Measurements from ENCODE around the gene REEP6. TPM values are rescaled to one million over a fixed set of nuclear protein-coding genes. Genes with fewer than 3 reads are reported as not detected.
"Not testable (repeated sequence)": the region's sequence is repeated elsewhere in the genome, so short reads cannot be mapped to it uniquely, and the experiment has no call there.

REEP6 gene
- total and polyA plus RNA-seq, 2 experiments from 2014 or later = 3.0 to 4.3 TPM

DNA sequence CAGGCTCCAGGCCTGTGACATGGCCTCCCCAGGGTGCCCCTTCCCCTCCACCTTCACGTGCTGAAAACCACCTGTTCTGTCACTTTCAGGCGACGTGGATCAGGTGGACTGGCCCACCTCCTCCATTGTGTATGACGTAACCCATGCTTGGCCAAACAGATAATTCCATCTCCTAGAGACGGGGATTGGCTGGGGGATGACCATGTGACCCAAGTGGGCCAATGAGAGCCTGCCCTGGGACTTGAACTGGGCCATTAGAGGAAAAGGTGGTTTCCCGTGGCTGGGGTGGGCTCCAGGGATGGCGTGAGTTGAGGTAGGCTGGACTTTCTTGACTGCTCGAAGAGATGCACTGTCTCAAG lies 25.4 kb downstream of the REEP6 start:
- no peak overlapping the region for H3K4me3 ChIP-seq
- H3K9me3 ChIP-seq (ENCODE audit: low read depth) = no peaks in the 10 kb centered on the region
- no peaks in the 10 kb centered on the region for H3K9me2 ChIP-seq (ENCODE audit: insufficient read depth)
- H3K79me2 ChIP-seq (ENCODE audit: insufficient read depth) = peaks cover 7% of the 10 kb centered on the region; the same call in 1 of the 2 replicates
- no peak for TF ChIP-seq EZH2phosphoT487 (IDR thresholded peaks at IDR 0.05; ENCODE audit: insufficient read depth, low read depth)
- TF ChIP-seq EZH2 (IDR thresholded peaks at IDR 0.05; ENCODE audit: insufficient read depth, poor library complexity, severe bottlenecking) = no peak
- H3K4me2 ChIP-seq (ENCODE audit: unreplicated experiment) = no peak overlapping the region
- H3K4me1 ChIP-seq (ENCODE audit: insufficient read depth) = no peaks in the 10 kb centered on the region
- in situ Hi-C loops (cut with MboI) = no loop called here
- no peaks in the 10 kb centered on the region for H4K20me1 ChIP-seq (ENCODE audit: insufficient read depth)
- DNase-seq = no peak
- 68 to 71% methylated on average over 8 of the region's 8 CpGs for WGBS, 2 experiments (ENCODE audit: low coverage in 1 of 2, low lambda C conversion rate in 2 of 2, missing lambda C conversion rate in 2 of 2)
- no peaks in the 10 kb centered on the region for H3F3A ChIP-seq (ENCODE audit: insufficient read depth)
- H2AFZ ChIP-seq = no peak overlapping the region
- no peak overlapping the region for H3K27ac ChIP-seq
- H3K27me3 ChIP-seq (replicated peaks; ENCODE audit: insufficient read depth) = no peaks in the 10 kb centered on the region
- no peak overlapping the region for H3K9ac ChIP-seq
- no peaks in the 10 kb centered on the region for H3K36me3 ChIP-seq (ENCODE audit: low read depth)

DNA sequence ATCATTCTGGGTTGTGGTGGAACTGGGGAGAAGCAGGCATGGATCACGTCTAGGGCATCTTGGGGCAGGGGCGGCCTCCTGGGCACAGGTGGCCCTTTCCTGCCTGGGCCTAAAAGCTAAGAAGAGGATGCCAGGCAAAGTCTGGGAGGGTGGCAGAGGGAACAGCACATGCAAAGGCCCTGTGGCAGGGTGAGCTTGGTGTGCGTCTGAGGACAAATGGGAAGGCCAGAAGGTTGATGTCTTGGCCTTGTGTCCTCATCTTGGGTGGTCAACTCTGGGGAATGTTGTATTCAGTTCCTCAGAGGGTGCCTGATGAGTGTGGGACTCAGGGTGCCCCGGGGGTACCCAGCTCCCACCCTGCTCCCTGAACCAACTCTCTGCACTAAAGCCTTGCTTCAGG lies 27.5 kb downstream of the REEP6 start:
- Histone ChIP-seq H3K9me3 (ENCODE audit: low read depth) (no peaks in the 10 kb centered on the region), H3K27me3 (replicated peaks; ENCODE audit: insufficient read depth) (peaks cover 3% of the 10 kb centered on the region; the same call in 1 of the 2 replicates), H3K36me3 (ENCODE audit: low read depth) (no peaks in the 10 kb centered on the region), H3K4me3 (no peak overlapping the region), H3K27ac (no peak overlapping the region), H3K4me2 (ENCODE audit: unreplicated experiment) (no peak overlapping the region), H3K79me2 (ENCODE audit: insufficient read depth) (no peaks in the 10 kb centered on the region), H3K9ac (no peak overlapping the region), H3F3A (ENCODE audit: insufficient read depth) (no peaks in the 10 kb centered on the region), H4K20me1 (ENCODE audit: insufficient read depth) (no peaks in the 10 kb centered on the region), H3K9me2 (ENCODE audit: insufficient read depth) (no peaks in the 10 kb centered on the region), H3K4me1 (ENCODE audit: insufficient read depth) (no peaks in the 10 kb centered on the region), H2AFZ (no peak overlapping the region)
- no peak for TF ChIP-seq EZH2phosphoT487 (IDR thresholded peaks at IDR 0.05; ENCODE audit: insufficient read depth, low read depth)
- no peak for TF ChIP-seq EZH2 (IDR thresholded peaks at IDR 0.05; ENCODE audit: insufficient read depth, poor library complexity, severe bottlenecking)
- 49 to 58% methylated on average over 4 of the region's 4 CpGs for WGBS, 2 experiments (ENCODE audit: low coverage in 1 of 2, low lambda C conversion rate in 2 of 2, missing lambda C conversion rate in 2 of 2)
- DNase-seq = no peak
- in situ Hi-C loops (cut with MboI) = no loop called here

DNA sequence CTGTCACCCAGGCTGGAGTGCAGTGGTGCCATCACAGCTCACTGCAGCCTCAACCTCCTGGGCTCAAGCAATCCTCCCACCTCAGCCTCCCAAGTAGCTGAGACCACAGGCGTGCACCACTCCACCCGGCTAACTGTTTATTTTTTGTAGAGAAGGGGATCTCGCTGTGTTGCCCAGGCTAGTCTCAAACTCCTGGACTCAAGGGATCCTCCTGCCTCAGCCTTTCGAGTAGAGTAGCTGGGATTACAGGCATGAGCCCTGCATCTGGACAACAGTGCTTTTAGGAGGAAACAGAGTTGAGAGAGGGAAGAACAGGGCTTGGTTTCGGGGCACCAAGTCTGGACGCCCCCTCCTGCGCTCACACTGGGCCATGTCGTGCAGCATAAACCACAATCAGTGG lies 28.8 kb downstream of the REEP6 start:
- DNase-seq; H4K20me1 ChIP-seq (ENCODE audit: insufficient read depth); H3K9me2 ChIP-seq (ENCODE audit: insufficient read depth): not testable (repeated sequence)

DNA sequence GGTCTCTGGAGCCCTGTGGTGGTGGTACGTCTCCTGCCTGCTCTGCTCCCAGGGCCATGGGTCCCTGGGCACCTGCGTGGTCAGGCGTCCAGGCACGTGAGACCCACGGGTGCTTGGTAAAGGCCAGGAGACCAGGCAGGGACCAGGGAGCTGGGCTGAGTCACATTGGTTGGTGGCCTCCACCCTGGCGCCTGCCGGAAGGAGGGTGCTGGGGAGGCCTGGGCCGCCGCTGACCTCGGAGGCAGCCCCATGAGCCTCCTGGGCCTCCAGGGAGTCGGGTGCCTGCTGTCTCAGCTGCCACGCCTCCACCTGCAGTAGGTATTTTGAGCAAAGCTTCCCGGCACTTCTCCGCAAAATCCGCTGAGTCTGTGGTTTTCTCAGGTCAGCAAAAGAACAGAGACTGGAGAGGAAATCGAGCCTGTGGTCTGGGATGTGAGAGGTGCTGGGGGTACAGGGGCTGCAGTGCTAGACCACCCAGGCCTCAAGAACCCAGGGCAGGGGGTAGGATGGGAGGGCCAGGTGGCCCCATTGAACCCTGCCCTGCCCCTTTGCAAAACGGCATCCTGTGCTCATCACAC lies 29.3 kb downstream of the REEP6 start:
- H3K79me2 ChIP-seq (ENCODE audit: insufficient read depth) = no peaks in the 10 kb centered on the region
- DNase-seq = no peak
- WGBS, 2 experiments (ENCODE audit: low coverage in 1 of 2, low lambda C conversion rate in 2 of 2, missing lambda C conversion rate in 2 of 2) = 68 to 71% methylated on average over 15 to 17 of the region's 17 CpGs
- H4K20me1 ChIP-seq (ENCODE audit: insufficient read depth) = no peaks in the 10 kb centered on the region
- TF ChIP-seq EZH2 (IDR thresholded peaks at IDR 0.05; ENCODE audit: insufficient read depth, poor library complexity, severe bottlenecking) (no peak), EZH2phosphoT487 (IDR thresholded peaks at IDR 0.05; ENCODE audit: insufficient read depth, low read depth) (no peak)
- H3K4me2 ChIP-seq (ENCODE audit: unreplicated experiment) = no peak overlapping the region
- in situ Hi-C loops (cut with MboI) = no loop called here
- no peak overlapping the region for H2AFZ ChIP-seq
- H3K4me3 ChIP-seq = no peak overlapping the region
- H3K27ac ChIP-seq = no peak overlapping the region
- no peak overlapping the region for H3K9ac ChIP-seq
- H3F3A ChIP-seq (ENCODE audit: insufficient read depth) = no peaks in the 10 kb centered on the region
- H3K9me2 ChIP-seq (ENCODE audit: insufficient read depth) = no peaks in the 10 kb centered on the region
- H3K36me3 ChIP-seq (ENCODE audit: low read depth) = no peaks in the 10 kb centered on the region
- peaks cover 16% of the 10 kb centered on the region; the same call in 1 of the 2 replicates for H3K27me3 ChIP-seq (replicated peaks; ENCODE audit: insufficient read depth)
- no peaks in the 10 kb centered on the region for H3K4me1 ChIP-seq (ENCODE audit: insufficient read depth)
- no peaks in the 10 kb centered on the region for H3K9me3 ChIP-seq (ENCODE audit: low read depth)

More for the DNA sequence above, 28.8 kb downstream of the REEP6 start:
- H3K36me3 ChIP-seq (ENCODE audit: low read depth); H3K4me1 ChIP-seq (ENCODE audit: insufficient read depth); H3K9me3 ChIP-seq (ENCODE audit: low read depth); H2AFZ ChIP-seq; H3F3A ChIP-seq (ENCODE audit: insufficient read depth); H3K27ac ChIP-seq; in situ Hi-C loops (cut with MboI); H3K9ac ChIP-seq; H3K79me2 ChIP-seq (ENCODE audit: insufficient read depth); H3K4me2 ChIP-seq (ENCODE audit: unreplicated experiment); H3K4me3 ChIP-seq: not testable (repeated sequence)
- H3K27me3 ChIP-seq (replicated peaks; ENCODE audit: insufficient read depth) = peaks cover 12% of the 10 kb centered on the region; the same call in 1 of the 2 replicates
- WGBS, 2 experiments (ENCODE audit: low coverage in 1 of 2, low lambda C conversion rate in 2 of 2, missing lambda C conversion rate in 2 of 2) = 70 to 78% methylated on average over 8 of the region's 8 CpGs

GRCh38 chr19:1521636-1522035 lies 30.7 kb downstream of the REEP6 start:
- Histone ChIP-seq H3K9me3 (ENCODE audit: low read depth) (no peaks in the 10 kb centered on the region), H3K36me3 (ENCODE audit: low read depth) (no peaks in the 10 kb centered on the region), H3K4me2 (ENCODE audit: unreplicated experiment) (no peak overlapping the region), H3K9ac (no peak overlapping the region), H3K9me2 (ENCODE audit: insufficient read depth) (no peaks in the 10 kb centered on the region), H2AFZ (no peak overlapping the region), H3K4me1 (ENCODE audit: insufficient read depth) (no peaks in the 10 kb centered on the region), H3K4me3 (no peak overlapping the region), H3K27me3 (replicated peaks; ENCODE audit: insufficient read depth) (peaks cover 16% of the 10 kb centered on the region; the same call in 1 of the 2 replicates), H3K79me2 (ENCODE audit: insufficient read depth) (no peaks in the 10 kb centered on the region), H4K20me1 (ENCODE audit: insufficient read depth) (no peaks in the 10 kb centered on the region), H3F3A (ENCODE audit: insufficient read depth) (no peaks in the 10 kb centered on the region), H3K27ac (no peak overlapping the region)
- WGBS, 2 experiments (ENCODE audit: low coverage in 1 of 2, low lambda C conversion rate in 2 of 2, missing lambda C conversion rate in 2 of 2) = 36 to 42% methylated on average over 8 to 12 of the region's 14 CpGs
- TF ChIP-seq EZH2phosphoT487 (IDR thresholded peaks at IDR 0.05; ENCODE audit: insufficient read depth, low read depth) = no peak
- TF ChIP-seq EZH2 (IDR thresholded peaks at IDR 0.05; ENCODE audit: insufficient read depth, poor library complexity, severe bottlenecking) = no peak
- in situ Hi-C loops (cut with MboI) = no loop called here
- DNase-seq = no peak
